Breast epithelium (tissue), 3 donors: ENCODE results near the gene SLC25A34.

Experiments used
- CTCF ChIP-seq, 3 donors: fragments of 450-650 bp; IDR thresholded peaks; one replicate each; pipeline ENCODE4 v1.5.1; 2016 to 2017; ENCODE audit warnings: antibody characterized with exemption in 3 of 3, mild to moderate bottlenecking in 3 of 3, moderate library complexity in 3 of 3
- POLR2A ChIP-seq: fragments of 450-650 bp; IDR thresholded peaks from one replicate; pipeline ENCODE4 v1.6.1; 2016; ENCODE audit warnings: antibody characterized with exemption, mild to moderate bottlenecking, moderate library complexity
- POLR2AphosphoS5 ChIP-seq, 3 donors: sonication (generic); formaldehyde crosslinking; IDR thresholded peaks; one replicate each; pipeline ENCODE4 v1.6.1; 2017; ENCODE audit warnings: antibody characterized with exemption in 3 of 3

GRCh38 chr1:15736038-15736891 is at the start of gene SLC25A34:
- no peak for TF ChIP-seq CTCF (IDR thresholded peaks at IDR 0.05)
- no peak for TF ChIP-seq POLR2A
- TF ChIP-seq POLR2AphosphoS5 (IDR thresholded peaks at IDR 0.05): no peak
